Stimulated activated CD8-positive, alpha-beta memory T cell treated with anti-CD3 and anti-CD28 coated beads, Interleukin-12 subunit alpha, Interleukin-12 subunit beta, amount 100 ng/mL, for 24 hours (primary cell): ENCODE data around the gene TMEM236.

ENCODE experiments used
- DNase-seq: peaks from one replicate; pipeline ENCODE4 v3.0.0-alpha.2; 2020; ENCODE audit errors: extremely low read depth

The TMEM236 gene

DNA sequence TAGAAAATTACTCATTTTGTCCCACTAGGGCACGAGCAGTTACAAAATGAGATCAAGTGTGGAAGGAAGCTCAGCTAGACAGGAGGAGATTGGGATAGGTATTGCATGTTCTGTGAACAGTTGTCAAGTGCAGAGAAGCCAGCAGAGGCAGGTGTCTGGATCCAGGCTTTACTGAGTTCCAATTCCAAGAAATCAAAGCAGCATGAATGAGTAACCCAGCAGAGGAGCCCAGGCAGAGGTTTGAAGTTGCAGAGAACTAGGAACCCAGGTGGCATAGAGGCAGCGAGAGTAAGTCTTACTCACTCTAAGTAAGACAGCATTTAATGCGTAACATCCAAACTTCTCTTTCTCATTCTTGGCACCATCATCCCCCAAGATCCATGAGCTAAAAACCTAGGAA, 68.9 kb downstream of the TMEM236 start:
- DNase-seq, result no peak

DNA sequence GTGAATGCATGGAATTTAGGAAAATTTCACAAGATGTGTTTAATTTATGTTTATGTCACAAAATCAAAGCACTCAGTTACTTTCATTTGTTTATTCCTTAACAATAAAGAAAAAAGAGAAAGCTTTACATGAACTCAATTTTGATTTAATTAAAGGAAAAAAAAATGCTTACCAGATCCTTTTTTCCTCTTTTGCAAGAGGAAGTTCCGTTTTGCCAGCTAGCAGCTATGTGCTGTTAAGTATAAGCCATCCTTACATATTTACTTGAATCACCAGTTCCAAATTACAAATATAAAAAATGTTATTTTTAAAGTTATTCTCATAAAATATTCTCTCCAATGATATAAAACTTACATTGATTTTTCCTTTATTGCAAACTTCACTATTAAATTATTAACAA, 69.9 kb downstream of the TMEM236 start:
- no peak for DNase-seq

DNA sequence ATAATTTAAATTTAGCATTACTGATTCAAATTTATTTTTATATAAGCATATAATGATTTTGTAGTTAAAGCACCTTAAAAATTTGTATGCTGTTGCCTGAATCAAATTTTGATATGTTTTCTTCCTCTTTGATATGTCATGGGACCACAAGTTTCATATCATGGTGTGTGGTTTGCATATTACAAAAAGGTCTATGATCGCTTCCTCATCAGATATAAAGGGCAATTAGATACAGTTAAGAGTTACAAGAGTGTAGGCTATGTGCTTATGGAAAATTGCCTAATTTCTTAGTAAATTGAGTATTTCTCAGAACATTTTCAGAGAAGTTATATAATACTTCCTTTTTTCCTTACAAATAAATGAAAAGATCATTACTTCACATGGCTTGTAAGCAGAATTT, 79.3 kb downstream of the TMEM236 start:
- no peak for DNase-seq

DNA sequence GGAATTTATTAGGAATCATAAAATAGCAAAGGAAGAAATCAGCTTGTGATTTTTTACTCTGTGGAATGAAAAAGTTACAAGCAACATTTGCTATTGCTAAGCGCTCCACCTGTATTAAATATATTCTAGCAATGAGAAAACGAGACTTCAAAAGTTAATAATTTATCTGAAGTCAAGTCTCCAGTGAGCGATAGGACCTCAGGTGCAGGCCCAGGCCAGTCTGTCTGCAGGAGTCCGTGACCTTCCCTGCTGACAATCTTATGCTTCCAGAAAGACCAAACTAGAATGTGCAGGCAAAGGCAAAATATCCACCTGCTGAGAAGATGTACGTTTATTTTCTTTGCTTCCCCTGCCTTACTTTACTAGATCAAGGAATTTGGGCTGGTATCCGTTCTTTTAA, 79.9 kb downstream of the TMEM236 start:
- DNase-seq, result no peak

DNA sequence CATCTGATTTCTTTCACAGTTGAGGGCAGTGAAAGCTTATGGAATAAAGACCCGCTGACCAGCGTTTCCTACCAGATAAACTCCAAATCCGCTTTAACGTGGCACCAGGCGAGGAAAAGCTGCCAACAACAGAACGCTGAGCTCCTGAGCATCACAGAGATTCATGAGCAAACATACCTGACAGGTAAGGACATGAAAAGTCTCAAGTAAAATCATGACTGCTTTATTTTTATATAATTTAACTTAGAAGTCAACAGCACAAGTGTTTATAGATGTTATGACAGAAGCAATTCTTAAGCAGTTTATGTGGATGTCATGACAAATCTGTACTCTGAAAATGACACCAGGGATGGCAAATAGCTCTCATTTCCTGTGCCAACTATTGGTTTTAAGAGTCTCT, 81.7 kb downstream of the TMEM236 start:
- no peak for DNase-seq

DNA sequence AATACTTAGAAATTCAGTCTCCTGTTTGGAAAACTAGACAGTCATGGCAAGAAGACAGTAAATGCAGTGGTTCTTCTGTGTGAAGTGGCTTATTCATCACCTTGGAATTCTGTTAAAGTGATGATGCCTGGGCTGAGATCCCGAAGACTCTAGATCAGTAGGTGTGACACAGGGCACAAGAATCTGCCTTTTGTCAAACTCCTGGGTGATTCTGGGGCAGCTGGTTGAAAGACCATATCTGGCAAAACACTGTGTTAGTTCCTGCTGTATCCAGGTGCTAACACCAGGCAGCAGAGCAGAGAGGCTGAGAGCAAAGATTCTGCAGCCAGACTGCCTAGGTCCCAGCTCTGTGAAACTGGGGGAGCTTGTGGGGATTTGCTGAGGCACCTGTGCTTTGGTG, 83.7 kb downstream of the TMEM236 start:
- no peak for DNase-seq

DNA sequence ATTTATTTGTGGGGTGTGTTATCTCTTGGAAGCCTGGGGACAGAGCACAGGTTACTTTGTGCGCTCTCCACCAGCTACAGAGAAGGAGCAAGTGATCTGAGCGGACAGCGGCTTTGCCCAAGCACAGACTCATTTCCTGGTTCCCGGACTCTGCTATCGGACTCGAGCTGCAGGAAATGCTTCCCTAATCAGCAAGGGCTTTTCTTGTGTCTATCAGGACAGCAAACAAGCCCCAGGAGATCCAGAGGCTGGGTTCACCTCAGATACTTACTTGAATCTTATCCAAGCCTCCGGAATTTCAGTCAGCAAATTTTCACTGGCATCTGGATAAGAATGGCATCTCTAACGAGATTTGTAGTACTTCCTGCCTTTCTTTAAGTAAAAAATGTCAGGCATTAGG, 84.9 kb downstream of the TMEM236 start:
- DNase-seq, result no peak

DNA sequence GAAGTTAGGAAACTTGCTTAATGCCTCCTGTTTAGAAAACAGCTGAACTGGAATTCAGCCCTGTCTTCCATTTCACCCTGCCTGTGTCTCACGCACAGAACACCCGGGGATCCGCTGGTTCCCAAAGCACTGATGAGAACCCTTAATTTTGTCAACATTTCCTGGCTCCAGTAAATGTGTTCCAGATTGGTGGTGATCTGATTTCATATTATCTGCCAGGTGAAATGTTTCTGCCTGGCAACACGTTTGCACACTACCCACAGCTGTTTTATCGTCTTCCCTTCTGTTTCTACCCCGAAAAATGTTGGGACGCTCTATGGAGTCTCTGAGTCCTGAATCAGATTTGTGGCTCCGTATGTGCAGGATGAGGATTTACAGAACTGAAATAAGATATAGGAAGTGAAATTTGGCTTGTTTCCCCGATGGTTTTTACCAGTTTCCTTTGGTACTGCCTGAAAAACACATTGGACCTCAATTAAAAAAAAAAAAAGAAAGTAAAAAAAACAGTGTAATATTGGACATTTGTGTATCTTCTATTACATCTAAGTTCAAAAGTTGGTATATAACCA, 86.2 kb downstream of the TMEM236 start:
- no peak for DNase-seq

DNA sequence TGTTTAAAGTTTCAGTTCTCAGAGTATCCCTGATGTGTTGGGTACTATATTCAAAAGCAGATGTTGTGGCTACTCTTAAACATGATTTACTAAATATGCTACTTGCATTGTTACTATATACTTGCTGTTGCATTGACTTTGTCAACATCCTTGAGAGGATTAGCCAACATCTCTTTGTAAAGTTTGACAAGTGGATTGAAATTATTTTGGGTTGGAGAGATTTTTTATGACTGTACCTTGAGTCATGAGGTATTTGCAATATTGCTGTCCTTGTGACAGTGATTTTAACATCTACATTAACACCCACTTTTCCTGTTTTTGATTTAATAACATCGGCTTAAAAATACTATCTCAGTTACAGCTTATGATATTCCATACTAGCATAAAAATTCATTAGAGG, 89.0 kb downstream of the TMEM236 start:
- no peak for DNase-seq

DNA sequence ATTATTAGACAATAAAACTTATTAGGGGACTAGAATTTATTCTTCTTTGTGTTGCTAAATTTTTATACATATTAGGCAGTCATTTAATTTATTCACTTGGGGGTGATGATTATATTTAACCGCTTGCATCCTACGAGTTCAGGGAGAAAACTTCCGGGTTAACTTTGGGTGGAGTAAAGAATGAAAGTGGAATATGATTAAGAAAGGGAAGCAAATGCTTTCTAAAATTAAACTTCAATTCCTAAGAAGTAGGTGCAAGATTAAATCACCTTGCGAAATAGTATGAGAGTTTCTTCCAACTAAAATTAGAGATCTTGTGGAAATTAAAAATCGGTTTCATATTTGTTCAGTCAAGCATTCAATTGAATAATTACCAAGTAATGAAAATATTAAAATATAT, 90.6 kb downstream of the TMEM236 start:
- DNase-seq, result no peak

DNA sequence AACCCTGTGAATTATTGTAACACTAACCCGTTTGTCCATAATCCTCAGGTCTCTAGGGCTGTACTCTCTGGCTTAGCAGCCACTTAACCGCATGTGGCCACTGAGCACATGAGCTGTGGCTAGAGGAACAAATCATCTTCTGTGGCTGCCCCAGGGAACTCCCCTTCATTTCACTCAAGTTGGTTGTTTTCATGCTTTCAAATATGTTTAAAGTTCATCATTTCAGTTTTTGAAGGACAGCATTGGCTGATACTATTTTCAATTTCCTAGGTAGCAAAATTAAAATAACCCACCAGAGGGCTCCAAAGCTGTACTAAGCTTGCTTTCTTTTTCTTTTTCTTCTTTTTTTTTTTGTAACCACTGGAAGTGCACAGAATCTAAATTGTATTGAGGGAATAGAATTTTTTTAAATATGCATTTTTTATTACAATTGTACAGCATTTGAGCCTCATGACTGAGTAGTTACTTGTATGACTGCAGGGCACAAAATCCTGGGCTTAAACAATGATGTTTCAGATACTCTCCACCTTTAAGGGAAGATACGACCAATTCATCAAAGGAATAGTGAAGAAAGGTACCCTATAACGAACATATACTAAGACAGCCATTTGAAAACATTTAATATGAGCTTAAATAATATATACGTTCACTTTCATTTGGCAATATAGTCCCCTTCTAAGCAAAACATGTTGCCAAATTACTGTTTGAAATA, 95.7 kb downstream of the TMEM236 start:
- DNase-seq, result no peak

DNA sequence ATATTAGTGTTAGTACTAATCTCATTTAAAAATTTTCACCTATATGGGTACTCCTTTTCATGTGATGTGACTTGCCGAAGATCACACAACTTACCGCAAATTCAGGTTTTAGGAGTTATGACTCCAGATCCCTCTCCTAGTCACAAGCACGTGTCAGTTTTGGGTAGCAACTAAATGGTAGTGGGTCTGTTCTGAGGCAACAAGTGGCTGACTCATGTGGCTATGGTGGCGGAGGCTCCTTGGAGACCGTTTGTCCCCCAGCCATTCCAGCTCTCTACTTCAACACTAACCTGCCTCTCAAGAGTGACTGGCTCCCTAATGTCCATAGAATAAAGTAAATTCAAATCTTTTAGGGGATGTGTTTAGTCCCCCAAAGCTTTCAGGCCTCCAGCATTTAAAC, 96.6 kb downstream of the TMEM236 start:
- DNase-seq, result no peak
